Measurements from ENCODE around the gene DDX39B. TPM values are rescaled to one million over a fixed set of nuclear protein-coding genes. Genes with fewer than 3 reads are reported as not detected.
A peak's percentile ranks its signal among the peaks of the same experiment; 100 is the strongest.

Gene DDX39B
- total and polyA plus RNA-seq, 2 of the 4 experiments (the other 2 are of a cell fraction): 371 to 796 TPM

- no peak for TF ChIP-seq CHD1 (IDR thresholded peaks at IDR 0.05; ENCODE audit: low read depth, low read length)
These were observed 15.7 kb downstream of the DDX39B start (continued) for GRCh38 chr6:31525932-31526591.

DNA sequence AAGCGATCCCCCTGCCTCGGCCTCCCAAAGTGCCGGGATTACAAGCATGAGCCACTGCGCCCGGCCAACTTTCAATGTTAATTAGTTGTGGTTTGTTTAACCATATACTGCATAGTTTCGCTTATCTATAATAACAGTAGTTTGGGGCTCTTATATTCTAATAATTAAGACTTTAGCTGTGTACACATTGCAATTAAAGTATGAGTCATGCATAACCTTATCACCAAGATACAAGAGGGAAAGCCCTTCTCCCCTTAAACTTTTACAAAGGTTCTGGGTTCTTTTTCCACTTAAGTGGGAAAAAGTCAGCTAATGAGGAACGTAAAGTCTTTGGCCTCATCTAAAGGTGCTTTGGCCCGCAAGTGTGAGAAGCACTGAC lies 16.3 kb downstream of the DDX39B start:
- Histone ChIP-seq H4K8ac (ENCODE audit: low read depth in 2 of 2, low read length in 2 of 2) (peak overlapping the region; percentile 32 to 76; a peak in 2 of 4 replicates), H3K79me1 (ENCODE audit: low read depth in 1 of 2, low read length in 2 of 2) (peaks cover 3 to 22% of the 10 kb centered on the region in 2 experiments; a peak in 1 of 4 replicates), H3K18ac (ENCODE audit: low read depth, low read length) (no peak overlapping the region; the same call in 1 of the 2 replicates), H3K4me3 (ENCODE audit: insufficient read depth, low read depth, low read length) (no peak overlapping the region), H4K5ac (ENCODE audit: low read depth, low read length) (no peak overlapping the region), H2BK5ac (ENCODE audit: low read depth, low read length, poor library complexity, severe bottlenecking) (peak overlapping the region; percentile 46), H3K4ac (ENCODE audit: low read depth, low read length) (peak overlapping the region; percentile 77), H3K23ac (ENCODE audit: low read depth, low read length) (no peak overlapping the region; the same call in 1 of the 2 replicates), H2AFZ (replicated peaks; ENCODE audit: low read length, poor library complexity) (no peak overlapping the region), H2AK5ac (ENCODE audit: low read depth, low read length) (peak overlapping the region; percentile 74), H2BK20ac (ENCODE audit: low read depth, low read length) (peak overlapping the region; percentile 71; the same call in 1 of the 2 replicates), H4K91ac (ENCODE audit: insufficient read depth, low read depth, low read length) (peak overlapping the region; percentile 30), H4K20me1 (ENCODE audit: insufficient read depth, low read length) (peaks cover 28% of the 10 kb centered on the region), H3K9me3 (ENCODE audit: control insufficient read depth, insufficient read depth, low read length) (no peaks in the 10 kb centered on the region), H3K4me2 (ENCODE audit: low read depth, low read length) (no peak overlapping the region), H3K14ac (replicated peaks; ENCODE audit: low read depth, low read length) (peak overlapping the region; percentile 47), H3K36me3 (ENCODE audit: control insufficient read depth, insufficient read depth, low read length) (peaks cover 18% of the 10 kb centered on the region), H3K27me3 (ENCODE audit: control insufficient read depth, insufficient read depth, low read length) (no peaks in the 10 kb centered on the region), H2AK9ac (replicated peaks; ENCODE audit: low read depth, low read length, poor library complexity) (no peak overlapping the region), H2BK15ac (ENCODE audit: low read depth, low read length) (peak overlapping the region; percentile 75; the same call in 2 of the 3 replicates), H2BK120ac (ENCODE audit: low read depth, low read length) (peak overlapping the region; percentile 33), H3K56ac (ENCODE audit: extremely low read depth, insufficient read depth, low read length) (no peak overlapping the region), H3K9me1 (ENCODE audit: insufficient read depth, low read length) (peaks cover 16% of the 10 kb centered on the region), H3K4me1 (ENCODE audit: control insufficient read depth, insufficient read depth, low read length) (peaks cover 10% of the 10 kb centered on the region), H3K9ac (ENCODE audit: low read depth, low read length) (no peak overlapping the region), H3K27ac (ENCODE audit: insufficient read depth, low read length) (peak overlapping the region; percentile 8)
- no CpG with 5 or more reads among the region's 8 CpGs for WGBS, 2 experiments (ENCODE audit: extremely low coverage in 2 of 2, insufficient read length in 1 of 2)
- ATAC-seq (ENCODE audit: low read depth): no peak
- no TSS peak for BruUV-seq (replicated peaks)
- ChIA-PET CTCF (no interaction called here), POLR2A (ENCODE audit: unreplicated experiment) (no interaction called here)
- dilution Hi-C loops (cut with HindIII; ENCODE audit: low sequenced_read_pairs, unreplicated experiment) (no loop called here), intact Hi-C loops (cut with micrococcal nuclease) (loop anchor here (5.0 kb wide), 1 partner anchor 33 kb away; no protein-coding TSS in a partner anchor), in situ Hi-C loops (cut with MboI; ENCODE audit: low sequenced_read_pairs) (no loop called here)
- no peak for DNase-seq
- TF ChIP-seq CHD1 (IDR thresholded peaks at IDR 0.05; ENCODE audit: low read depth, low read length): no peak
- no peak for TF ChIP-seq BHLHE40 (IDR thresholded peaks at IDR 0.05; ENCODE audit: low read depth, low read length)
- TF ChIP-seq NFE2L2 (IDR thresholded peaks at IDR 0.05; ENCODE audit: low read depth, low read length): no peak
- TF ChIP-seq SMC3 (IDR thresholded peaks at IDR 0.05; ENCODE audit: low read depth, low read length): no peak
- TF ChIP-seq MXI1 (IDR thresholded peaks at IDR 0.05; ENCODE audit: borderline replicate concordance, low read depth, low read length): no peak
- TF ChIP-seq MAZ (IDR thresholded peaks at IDR 0.05; ENCODE audit: borderline replicate concordance, low read depth, low read length): no peak
- TF ChIP-seq MAFK (IDR thresholded peaks at IDR 0.05; ENCODE audit: low read depth, low read length): no peak
